Right hindlimb (tissue), 1 donor: ENCODE measurements around the gene NUP188.
A peak's percentile ranks its signal among the peaks of the same experiment; 100 is the strongest.
"Not testable (repeated sequence)": the region's sequence is repeated elsewhere in the genome, so short reads cannot be mapped to it uniquely, and the experiment has no call there.

Experiments
- DNase-seq: peaks from one replicate; pipeline ENCODE4 v3.0.0-alpha.2; 2018

NUP188 gene

DNA sequence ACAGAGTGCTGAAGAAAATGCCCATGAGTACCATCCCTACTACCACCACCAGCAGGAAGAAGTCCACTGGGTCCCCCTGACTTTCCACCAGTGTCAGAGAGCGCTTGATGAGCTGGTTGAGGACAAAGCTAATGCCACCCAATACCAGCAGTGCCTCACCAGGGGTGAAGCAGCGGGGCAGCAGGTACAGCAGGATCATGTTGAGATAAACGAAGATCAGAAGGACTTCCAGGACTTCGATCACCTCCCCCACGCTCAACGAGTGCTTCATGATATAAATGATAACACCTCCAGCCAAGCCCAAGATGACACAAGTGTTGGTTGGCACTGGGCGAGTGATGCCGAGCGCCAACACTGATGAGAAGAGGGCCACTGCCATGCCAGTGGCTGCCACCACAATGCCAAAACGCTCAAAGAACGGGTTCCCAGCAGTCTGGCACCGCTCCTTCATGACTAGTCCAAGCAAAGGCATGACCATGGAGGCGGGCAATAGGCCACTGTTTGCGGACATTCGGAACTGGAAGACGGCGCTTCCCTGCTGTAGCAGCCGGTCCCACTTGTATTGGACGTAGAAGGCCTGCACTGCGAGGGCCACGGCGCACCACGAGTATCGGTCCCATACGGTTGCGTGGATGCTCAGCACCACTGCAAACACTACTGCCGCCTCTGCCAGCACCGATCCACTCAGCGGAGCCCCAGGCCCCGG lies 775 bp upstream of the NUP188 start:
- no peak for DNase-seq

- no peak for DNase-seq
These were observed 297 bp upstream of the NUP188 start for GRCh38 chr9:128947277-128947526.

DNA sequence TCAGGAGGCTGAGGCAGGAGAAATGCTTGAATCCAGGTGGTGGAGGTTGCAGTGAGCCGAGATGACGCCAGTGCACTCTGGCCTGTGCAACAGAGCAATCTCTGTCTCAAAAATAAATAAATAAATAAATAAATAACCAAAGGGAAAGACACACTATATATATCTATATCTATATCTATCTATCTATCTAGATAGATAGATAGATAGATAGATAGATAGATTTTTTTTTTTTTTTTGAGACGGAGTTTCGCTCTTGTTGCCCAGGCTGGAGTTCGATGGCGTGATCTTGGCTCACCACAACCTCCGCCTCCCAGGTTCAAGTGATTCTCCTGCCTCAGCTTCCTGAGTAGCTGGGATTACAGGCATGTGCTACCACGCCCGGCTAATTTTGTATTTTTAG lies 13.9 kb downstream of the NUP188 start:
- DNase-seq = not testable (repeated sequence)

- DNase-seq = no peak
These were observed 22.0 kb downstream of the NUP188 start for GRCh38 chr9:128969491-128969890.

- no peak for DNase-seq
These were observed 25.5 kb downstream of the NUP188 start for GRCh38 chr9:128972956-128973355.

DNA sequence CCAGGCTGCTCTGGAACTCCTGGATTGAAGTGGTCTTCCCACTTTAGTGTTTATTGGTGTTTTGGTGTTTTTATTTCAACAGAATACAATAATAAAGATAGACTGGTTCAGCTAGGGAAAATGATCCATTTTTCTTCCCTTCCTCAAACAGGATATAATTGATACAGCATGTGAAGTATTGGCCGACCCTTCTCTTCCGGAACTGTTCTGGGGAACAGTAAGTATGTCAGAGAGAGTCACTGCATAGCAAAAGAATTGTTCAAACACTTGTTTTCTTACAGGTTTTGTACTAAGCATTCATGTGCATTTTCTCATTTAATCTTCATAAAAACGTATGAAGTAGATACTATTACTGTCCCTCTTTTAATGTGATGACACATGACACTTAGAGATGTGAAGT lies 31.6 kb downstream of the NUP188 start:
- DNase-seq = no peak

DNA sequence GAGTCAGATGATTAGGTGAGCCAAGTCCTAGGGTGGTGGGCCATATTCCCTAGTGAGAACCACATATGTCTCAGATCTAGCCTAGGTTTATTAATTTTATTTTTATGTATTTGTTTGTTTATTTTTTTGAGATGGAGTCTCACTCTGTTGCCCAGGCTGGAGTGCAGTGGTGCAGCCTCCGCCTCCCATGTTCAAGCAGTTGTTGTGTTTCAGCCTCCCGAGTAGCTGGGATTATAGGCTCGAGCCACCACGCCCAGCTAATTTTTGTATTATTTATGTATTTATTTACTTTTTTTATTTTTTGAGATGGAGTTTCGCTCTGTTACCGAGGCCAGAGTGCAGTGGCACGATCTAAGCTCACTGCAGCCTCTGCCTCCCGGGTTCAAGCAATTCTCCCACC lies 36.0 kb downstream of the NUP188 start:
- DNase-seq = no peak

DNA sequence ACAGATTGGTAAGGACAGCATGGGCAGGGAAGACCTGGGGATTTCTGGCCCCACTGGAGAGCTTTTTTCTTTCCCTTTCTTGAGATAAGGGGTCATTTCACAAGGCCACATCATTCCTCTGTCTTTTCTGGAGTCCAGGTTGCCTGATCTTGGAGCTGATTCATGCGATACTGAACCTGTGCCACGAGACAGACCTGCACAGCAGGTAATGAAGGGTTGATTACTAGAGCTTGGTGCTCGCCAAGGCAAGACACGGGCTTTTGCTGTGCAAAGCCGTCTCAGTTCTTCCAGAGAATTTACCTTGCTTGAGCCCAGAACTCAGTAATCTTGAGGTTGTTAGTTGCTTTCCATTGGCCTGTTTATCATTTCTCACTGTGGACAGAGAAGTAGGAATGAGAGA lies 39.2 kb downstream of the NUP188 start:
- no peak for DNase-seq

- peak; percentile 84 for DNase-seq
These were observed 40.3 kb downstream of the NUP188 start for GRCh38 chr9:128987805-128988204.

DNA sequence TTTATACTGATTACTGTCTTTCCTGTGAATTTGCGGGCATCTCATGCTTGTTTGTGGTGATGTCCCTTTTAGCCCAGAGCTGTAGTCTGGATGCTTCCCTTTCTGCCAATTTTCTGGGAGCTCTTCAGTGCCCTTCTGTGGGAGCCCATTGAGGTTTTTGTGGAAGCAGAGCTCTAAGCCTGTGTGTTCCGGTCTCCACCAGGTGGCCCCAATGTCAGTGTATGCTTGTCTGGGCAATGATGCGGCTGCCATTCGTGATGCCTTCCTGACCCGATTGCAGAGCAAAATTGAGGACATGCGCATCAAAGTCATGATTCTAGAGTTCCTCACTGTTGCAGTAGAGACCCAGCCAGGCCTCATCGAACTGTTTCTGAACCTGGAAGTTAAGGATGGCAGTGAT lies 45.5 kb downstream of the NUP188 start:
- no peak for DNase-seq

DNA sequence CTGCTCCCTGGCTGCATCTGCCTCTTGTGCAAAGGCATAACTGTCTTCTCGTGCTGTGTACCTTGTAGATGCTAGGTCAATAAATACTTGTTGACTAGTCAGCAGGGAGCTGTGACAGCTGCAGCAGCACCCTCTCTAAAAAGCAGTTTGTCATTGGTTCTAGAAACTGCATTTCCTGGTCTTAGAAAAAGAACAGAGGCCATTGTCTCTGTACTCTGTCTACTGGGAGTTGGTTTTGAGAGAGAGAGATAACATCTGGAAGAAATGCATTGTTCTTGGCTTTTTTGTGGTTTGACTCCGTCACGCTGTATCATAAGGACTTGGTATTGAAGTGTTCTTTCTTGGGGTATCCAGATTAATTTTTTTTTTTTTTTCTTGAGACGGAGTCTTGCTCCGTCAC lies 48.3 kb downstream of the NUP188 start:
- no peak for DNase-seq

DNA sequence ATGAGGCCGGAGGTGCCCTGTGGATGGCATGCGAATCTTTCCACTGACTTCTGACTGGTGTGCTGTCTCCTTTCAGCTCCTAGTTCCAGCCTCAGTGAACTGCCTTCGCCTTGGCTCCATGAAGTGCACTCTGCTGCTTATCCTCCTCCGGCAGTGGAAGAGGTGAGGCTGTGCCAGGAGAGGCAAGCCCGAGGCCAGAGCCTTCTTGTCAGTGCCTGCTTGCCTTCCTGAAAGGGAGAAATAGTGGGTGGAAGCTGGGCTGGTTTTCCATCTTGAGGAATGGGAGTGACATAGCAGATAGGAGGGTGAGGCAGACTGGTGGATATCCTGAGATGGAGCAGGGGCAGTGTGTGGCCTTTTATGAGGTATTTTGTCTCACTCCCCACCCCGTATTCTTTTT lies 51.0 kb downstream of the NUP188 start:
- DNase-seq = no peak

DNA sequence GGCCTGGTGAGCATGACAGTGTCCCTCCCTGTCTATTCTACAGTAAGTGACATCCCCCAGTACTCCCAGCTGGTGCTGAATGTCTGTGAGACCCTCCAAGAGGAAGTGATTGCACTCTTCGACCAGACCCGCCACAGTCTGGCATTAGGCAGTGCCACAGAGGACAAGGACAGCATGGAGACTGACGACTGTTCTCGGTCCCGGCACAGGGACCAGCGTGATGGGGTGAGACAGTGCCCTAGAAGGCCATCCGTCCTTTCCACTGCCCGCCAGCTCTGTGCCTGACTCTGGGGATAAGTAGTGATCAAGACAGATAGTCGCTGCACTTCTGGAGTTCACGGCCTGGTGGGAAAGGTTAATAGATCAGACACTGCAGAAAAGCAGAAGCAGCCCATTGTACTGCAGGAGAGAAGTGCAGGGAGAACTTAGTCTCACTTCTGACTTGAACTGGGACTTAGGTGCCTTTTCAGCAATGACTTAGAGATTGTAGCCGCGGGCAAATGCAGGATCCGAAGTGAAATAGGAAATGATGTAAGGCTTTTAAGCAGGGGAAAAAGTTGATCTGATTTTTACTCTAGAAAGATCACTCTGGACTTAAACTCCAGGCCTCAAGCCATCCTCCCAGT lies 52.2 kb downstream of the NUP188 start:
- no peak for DNase-seq

DNA sequence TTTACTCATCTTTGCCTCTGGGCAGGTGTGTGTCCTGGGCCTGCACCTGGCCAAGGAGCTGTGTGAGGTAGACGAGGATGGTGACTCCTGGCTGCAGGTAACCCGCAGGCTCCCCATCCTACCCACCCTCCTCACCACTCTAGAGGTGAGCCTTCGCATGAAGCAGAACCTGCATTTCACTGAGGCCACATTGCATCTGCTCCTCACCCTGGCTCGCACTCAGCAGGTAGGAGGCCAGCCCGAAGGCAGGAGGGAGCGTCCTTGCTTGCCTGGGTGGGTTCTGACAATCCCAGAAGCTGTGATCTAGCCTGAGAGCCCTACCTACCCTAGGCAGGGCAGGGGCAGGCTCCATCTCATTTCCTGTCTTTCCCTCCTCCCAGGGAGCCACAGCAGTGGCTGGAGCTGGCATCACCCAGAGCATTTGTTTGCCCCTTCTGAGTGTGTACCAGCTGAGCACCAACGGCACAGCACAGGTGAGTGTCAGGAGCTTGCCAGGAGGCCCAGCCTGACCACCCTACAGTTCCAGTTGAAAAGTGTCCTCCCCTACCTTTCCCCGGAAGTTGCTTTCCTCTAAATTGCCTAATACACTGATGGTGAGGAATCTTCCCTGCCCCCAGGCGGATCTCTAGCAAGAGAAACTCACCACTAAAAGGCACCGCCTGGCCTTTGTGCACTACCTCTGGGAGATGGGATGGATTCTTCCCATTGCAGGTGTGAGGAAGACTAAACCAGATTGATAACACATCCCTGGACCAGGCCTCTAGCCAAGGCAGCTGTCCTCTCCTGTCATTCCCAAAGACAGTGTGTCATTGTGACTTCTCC lies 54.2 kb downstream of the NUP188 start:
- no peak for DNase-seq

DNA sequence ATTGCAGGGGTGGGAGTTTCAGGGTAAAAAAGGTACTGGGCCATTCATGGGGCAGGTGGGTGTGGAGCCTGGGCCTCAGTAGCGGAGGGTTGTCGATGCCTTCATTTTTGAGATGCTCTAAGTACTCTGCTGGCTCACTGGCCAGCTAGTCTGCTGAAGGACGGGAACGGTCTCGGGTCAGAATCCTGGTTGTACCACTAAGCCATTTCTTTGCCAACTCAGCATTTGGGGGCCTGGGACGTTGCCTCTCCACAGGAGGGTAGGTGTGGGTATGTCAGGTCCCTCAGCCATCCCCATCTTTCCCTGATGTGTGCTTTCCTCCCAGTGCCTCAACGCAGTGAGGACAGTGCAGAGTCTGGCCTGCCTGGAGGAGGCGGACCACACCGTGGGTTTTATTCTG lies 55.5 kb downstream of the NUP188 start:
- no peak for DNase-seq

GRCh38 chr9:129004173-129004572 lies 56.7 kb downstream of the NUP188 start:
- not testable (repeated sequence) for DNase-seq

DNA sequence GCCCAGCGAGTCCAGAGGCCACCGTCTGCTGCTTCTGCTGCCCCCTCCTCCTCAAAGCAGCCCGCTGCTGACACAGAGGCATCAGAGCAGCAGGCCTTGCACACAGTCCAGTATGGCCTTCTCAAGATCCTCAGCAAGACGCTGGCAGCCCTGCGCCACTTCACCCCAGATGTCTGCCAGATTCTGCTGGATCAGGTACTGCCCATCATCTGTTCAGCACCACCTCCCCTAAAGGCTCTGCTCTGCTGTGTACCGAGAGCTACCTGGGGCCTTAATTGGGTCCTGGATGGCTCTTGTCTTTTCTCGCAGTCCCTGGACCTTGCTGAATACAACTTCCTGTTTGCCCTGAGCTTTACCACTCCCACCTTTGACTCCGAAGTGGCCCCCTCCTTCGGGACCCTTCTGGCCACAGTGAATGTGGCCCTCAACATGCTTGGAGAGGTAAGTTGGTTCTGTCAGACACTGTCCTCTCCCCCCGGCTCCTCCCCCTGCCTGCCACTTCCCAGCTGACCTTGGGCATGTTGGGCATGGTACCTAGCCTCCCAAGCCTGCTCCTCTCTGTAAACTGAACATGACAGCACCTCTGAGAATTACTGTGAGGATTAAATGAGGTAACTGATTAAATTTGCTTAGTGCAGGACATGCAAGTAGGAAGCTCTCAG lies 58.0 kb downstream of the NUP188 start:
- DNase-seq = no peak

- DNase-seq = peak; percentile 71
These were observed 59.0 kb downstream of the NUP188 start for GRCh38 chr9:129006328-129007034.

GRCh38 chr9:129007035-129007765 lies 59.7 kb downstream of the NUP188 start:
- no peak for DNase-seq

GRCh38 chr9:129007766-129008468 lies 60.4 kb downstream of the NUP188 start:
- DNase-seq = no peak

DNA sequence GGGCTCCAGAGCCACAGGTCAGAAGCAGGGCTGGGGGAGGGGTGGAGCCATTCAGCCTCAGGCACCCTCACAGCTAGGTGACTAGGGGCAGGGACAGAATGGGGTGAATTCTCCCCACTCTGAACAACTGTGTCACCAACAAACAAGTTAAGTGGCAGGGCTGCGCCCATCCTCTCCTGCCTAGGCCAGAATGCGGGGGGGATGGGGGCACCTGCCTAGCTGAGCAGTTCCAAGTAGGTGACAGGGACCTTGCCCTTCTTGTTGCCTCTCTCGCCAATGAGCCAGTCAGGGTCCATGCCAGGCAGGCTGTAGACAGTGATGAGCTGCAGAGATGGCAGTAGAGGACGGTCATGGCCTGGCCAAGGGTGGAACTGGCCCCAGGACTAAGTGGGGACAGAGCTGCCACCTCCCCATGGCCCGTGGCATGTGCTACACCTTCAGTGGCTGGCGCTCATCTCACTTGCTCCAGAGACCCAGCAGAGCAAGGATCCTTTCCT lies 61.0 kb downstream of the NUP188 start:
- DNase-seq = no peak
